Superior temporal gyrus (tissue), 1 donor: ENCODE results near the gene RBM11.

Experiments
- DNase-seq: peaks from one replicate; pipeline ENCODE4 v3.0.0-alpha.2; 2016; ENCODE audit errors: extremely low spot score

The RBM11 gene

GRCh38 chr21:14270631-14271030, 54.7 kb downstream of the RBM11 start:
- no peak for DNase-seq

- DNase-seq = no peak
Measured at GRCh38 chr21:14271053-14271452, 55.1 kb downstream of the RBM11 start.

GRCh38 chr21:14271641-14272040, 55.7 kb downstream of the RBM11 start:
- DNase-seq = no peak

- no peak for DNase-seq
Measured at GRCh38 chr21:14273736-14274538, 58.0 kb downstream of the RBM11 start.

DNA sequence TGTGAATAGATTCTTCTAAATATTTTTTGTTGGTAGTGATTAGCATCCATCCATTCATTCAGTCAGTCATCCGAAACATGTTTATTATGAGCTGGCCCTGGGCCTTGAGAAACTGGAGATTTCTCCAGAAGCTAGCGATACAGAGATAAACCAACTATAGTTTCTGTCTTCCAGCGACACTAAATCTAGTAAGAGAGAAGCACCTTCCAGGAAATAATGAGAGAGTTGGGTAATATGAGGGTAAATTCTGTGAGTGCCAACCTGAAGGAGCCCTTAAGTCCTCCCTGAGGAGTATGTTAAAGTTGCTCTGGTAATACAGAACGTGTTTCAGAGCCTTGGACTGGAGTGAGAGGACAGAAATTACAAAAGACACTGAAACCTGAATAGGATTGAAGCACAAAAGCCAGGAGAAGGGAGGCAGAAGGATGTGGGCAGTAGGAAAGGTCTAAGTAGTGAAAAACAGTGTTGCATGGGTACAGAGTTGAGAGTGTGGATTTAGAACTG, 59.8 kb downstream of the RBM11 start:
- DNase-seq = no peak
